ENCODE data around the gene STING1. TPM values are rescaled to one million over a fixed set of nuclear protein-coding genes. Genes with fewer than 3 reads are reported as not detected.
A peak's percentile ranks its signal among the peaks of the same experiment; 100 is the strongest.

The STING1 gene
- total RNA-seq, 1 experiment from 2014 or later, result 1.6 TPM

DNA sequence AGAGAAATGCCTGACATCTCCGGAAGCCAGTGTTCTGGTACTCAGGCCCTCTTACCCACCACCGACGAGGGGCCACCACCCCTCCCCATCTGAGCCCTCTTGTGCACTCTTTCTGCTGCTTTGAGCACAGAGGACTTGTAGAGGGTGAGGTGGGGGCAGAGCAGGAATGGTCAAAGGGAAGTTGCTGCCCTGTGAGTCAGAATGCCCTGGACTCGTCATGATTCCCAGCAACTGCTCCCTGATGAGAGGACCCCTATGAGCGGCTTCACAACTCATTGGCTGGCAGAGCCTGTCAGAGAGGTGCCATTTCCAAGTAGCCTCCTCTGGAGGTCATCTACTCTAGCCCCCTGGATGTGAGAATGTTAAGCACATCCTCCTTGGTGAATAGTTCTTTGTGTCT, 20.9 kb downstream of the STING1 start:
- no peaks in the 10 kb centered on the region for H3K27me3 Mint-ChIP-seq (ENCODE audit: low read depth)
- no peak overlapping the region for H3K27ac Mint-ChIP-seq
- peaks cover 41% of the 10 kb centered on the region for H3K4me1 Mint-ChIP-seq
- DNase-seq (ENCODE audit: low spot score) (no peak), ATAC-seq (no peak)
- no peaks in the 10 kb centered on the region for H3K36me3 Mint-ChIP-seq
- H3K9me3 Mint-ChIP-seq, result no peaks in the 10 kb centered on the region
- ChIA-PET CTCF (interaction anchor here (1.1 to 1.5 kb wide), 3 partner anchors 22 to 51 kb away, joined by 3 to 6 read pairs (median 4); partner anchors contain the start of gene DNAJC18), POLR2A (no interaction called here)
- no peak overlapping the region for H3K4me3 Mint-ChIP-seq
- TF ChIP-seq ESRRA (CRISPR knock-in tag; IDR thresholded peaks at IDR 0.05; ENCODE audit: borderline replicate concordance), result no peak
- TF ChIP-seq ZNF396 (CRISPR knock-in tag; IDR thresholded peaks at IDR 0.05; ENCODE audit: borderline replicate concordance), result no peak
- TF ChIP-seq, protein P1, sequence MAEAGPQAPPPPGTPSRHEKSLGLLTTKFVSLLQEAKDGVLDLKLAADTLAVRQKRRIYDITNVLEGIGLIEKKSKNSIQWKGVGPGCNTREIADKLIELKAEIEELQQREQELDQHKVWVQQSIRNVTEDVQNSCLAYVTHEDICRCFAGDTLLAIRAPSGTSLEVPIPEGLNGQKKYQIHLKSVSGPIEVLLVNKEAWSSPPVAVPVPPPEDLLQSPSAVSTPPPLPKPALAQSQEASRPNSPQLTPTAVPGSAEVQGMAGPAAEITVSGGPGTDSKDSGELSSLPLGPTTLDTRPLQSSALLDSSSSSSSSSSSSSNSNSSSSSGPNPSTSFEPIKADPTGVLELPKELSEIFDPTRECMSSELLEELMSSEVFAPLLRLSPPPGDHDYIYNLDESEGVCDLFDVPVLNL (CRISPR knock-in tag; IDR thresholded peaks at IDR 0.05; ENCODE audit: borderline replicate concordance, low read depth), result no peak
- TF ChIP-seq SP1 (CRISPR knock-in tag; conservative IDR thresholded peaks at IDR 0.05), result no peak
- TF ChIP-seq KAT7 (CRISPR knock-in tag; IDR thresholded peaks at IDR 0.05; ENCODE audit: borderline replicate concordance), result no peak
- TF ChIP-seq ZNF416 (CRISPR knock-in tag; IDR thresholded peaks at IDR 0.05), result no peak
- no peak for TF ChIP-seq GRHL2 (CRISPR knock-in tag; IDR thresholded peaks at IDR 0.05; ENCODE audit: insufficient replicate concordance, severe bottlenecking)
- TF ChIP-seq, protein P2, sequence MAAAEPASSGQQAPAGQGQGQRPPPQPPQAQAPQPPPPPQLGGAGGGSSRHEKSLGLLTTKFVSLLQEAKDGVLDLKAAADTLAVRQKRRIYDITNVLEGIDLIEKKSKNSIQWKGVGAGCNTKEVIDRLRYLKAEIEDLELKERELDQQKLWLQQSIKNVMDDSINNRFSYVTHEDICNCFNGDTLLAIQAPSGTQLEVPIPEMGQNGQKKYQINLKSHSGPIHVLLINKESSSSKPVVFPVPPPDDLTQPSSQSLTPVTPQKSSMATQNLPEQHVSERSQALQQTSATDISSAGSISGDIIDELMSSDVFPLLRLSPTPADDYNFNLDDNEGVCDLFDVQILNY (CRISPR knock-in tag; IDR thresholded peaks at IDR 0.05), result no peak
- TF ChIP-seq ETV6 (CRISPR knock-in tag; IDR thresholded peaks at IDR 0.05), result no peak
- TF ChIP-seq, protein P3, sequence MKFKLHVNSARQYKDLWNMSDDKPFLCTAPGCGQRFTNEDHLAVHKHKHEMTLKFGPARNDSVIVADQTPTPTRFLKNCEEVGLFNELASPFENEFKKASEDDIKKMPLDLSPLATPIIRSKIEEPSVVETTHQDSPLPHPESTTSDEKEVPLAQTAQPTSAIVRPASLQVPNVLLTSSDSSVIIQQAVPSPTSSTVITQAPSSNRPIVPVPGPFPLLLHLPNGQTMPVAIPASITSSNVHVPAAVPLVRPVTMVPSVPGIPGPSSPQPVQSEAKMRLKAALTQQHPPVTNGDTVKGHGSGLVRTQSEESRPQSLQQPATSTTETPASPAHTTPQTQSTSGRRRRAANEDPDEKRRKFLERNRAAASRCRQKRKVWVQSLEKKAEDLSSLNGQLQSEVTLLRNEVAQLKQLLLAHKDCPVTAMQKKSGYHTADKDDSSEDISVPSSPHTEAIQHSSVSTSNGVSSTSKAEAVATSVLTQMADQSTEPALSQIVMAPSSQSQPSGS (CRISPR knock-in tag; IDR thresholded peaks at IDR 0.05; ENCODE audit: borderline replicate concordance, low read depth), result no peak
- TF ChIP-seq, protein P4, sequence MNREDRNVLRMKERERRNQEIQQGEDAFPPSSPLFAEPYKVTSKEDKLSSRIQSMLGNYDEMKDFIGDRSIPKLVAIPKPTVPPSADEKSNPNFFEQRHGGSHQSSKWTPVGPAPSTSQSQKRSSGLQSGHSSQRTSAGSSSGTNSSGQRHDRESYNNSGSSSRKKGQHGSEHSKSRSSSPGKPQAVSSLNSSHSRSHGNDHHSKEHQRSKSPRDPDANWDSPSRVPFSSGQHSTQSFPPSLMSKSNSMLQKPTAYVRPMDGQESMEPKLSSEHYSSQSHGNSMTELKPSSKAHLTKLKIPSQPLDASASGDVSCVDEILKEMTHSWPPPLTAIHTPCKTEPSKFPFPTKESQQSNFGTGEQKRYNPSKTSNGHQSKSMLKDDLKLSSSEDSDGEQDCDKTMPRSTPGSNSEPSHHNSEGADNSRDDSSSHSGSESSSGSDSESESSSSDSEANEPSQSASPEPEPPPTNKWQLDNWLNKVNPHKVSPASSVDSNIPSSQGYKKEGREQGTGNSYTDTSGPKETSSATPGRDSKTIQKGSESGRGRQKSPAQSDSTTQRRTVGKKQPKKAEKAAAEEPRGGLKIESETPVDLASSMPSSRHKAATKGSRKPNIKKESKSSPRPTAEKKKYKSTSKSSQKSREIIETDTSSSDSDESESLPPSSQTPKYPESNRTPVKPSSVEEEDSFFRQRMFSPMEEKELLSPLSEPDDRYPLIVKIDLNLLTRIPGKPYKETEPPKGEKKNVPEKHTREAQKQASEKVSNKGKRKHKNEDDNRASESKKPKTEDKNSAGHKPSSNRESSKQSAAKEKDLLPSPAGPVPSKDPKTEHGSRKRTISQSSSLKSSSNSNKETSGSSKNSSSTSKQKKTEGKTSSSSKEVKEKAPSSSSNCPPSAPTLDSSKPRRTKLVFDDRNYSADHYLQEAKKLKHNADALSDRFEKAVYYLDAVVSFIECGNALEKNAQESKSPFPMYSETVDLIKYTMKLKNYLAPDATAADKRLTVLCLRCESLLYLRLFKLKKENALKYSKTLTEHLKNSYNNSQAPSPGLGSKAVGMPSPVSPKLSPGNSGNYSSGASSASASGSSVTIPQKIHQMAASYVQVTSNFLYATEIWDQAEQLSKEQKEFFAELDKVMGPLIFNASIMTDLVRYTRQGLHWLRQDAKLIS (CRISPR knock-in tag; IDR thresholded peaks at IDR 0.05; ENCODE audit: borderline replicate concordance), result no peak
- no peak for TF ChIP-seq ATF1 (CRISPR knock-in tag; IDR thresholded peaks at IDR 0.05)
- TF ChIP-seq, protein P5, sequence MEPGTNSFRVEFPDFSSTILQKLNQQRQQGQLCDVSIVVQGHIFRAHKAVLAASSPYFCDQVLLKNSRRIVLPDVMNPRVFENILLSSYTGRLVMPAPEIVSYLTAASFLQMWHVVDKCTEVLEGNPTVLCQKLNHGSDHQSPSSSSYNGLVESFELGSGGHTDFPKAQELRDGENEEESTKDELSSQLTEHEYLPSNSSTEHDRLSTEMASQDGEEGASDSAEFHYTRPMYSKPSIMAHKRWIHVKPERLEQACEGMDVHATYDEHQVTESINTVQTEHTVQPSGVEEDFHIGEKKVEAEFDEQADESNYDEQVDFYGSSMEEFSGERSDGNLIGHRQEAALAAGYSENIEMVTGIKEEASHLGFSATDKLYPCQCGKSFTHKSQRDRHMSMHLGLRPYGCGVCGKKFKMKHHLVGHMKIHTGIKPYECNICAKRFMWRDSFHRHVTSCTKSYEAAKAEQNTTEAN (CRISPR knock-in tag; IDR thresholded peaks at IDR 0.05), result no peak
- TF ChIP-seq IRF2 (CRISPR knock-in tag; IDR thresholded peaks at IDR 0.05; ENCODE audit: borderline replicate concordance, low read depth), result no peak
- no peak for TF ChIP-seq NR3C1 (CRISPR knock-in tag; conservative IDR thresholded peaks at IDR 0.05; ENCODE audit: low read depth)
- no peak for TF ChIP-seq ZBTB21 (CRISPR knock-in tag; IDR thresholded peaks at IDR 0.05; ENCODE audit: borderline replicate concordance)

DNA sequence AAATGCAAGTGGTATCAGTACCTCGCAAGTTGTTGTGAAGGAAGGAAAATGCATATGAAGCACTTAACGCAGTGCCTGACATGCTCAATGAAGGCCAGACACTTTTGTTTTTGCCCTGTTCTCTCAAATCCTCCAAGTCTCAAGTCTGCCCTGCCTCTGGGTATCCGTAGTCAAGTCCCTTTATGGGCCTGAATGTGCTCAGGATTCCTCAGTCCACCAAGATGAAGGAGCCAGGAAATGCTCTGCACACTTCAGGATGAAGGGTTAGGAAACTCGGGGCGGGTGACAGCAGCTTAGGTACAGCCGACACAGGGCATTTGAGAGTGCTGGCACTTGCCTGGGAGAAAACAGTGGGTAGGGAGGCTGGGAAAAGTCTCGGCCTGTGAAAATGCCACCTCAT, 21.4 kb downstream of the STING1 start:
- ChIA-PET POLR2A (no interaction called here), CTCF (interaction anchor here (1.5 kb wide), 1 partner anchor 41 kb away, joined by 4 read pairs; no protein-coding TSS in a partner anchor)
- Mint-ChIP-seq H3K36me3 (no peaks in the 10 kb centered on the region), H3K4me1 (peaks cover 41% of the 10 kb centered on the region), H3K27me3 (ENCODE audit: low read depth) (no peaks in the 10 kb centered on the region), H3K27ac (peak overlapping the region; percentile 14), H3K4me3 (no peak overlapping the region), H3K9me3 (no peaks in the 10 kb centered on the region)
- DNase-seq (ENCODE audit: low spot score), result no peak
- no peak for TF ChIP-seq FOXK1 (CRISPR knock-in tag; IDR thresholded peaks at IDR 0.05)
- ATAC-seq, result no peak
